22Rv1 (cell line): Measurements from ENCODE around the gene ANKRD17.

Experiments
- ZFX ChIP-seq: fragments of 450-650 bp; IDR thresholded peaks from 2 replicates; pipeline ENCODE4 v1.6.1; 2017; ENCODE audit warnings: antibody characterized with exemption, borderline replicate concordance
- TF ChIP-seq, protein P1 (sequence below): fragments of 450-650 bp; IDR thresholded peaks from 2 replicates; pipeline ENCODE4 v1.5.1; 2017; ENCODE audit warnings: mild to moderate bottlenecking

DNA sequence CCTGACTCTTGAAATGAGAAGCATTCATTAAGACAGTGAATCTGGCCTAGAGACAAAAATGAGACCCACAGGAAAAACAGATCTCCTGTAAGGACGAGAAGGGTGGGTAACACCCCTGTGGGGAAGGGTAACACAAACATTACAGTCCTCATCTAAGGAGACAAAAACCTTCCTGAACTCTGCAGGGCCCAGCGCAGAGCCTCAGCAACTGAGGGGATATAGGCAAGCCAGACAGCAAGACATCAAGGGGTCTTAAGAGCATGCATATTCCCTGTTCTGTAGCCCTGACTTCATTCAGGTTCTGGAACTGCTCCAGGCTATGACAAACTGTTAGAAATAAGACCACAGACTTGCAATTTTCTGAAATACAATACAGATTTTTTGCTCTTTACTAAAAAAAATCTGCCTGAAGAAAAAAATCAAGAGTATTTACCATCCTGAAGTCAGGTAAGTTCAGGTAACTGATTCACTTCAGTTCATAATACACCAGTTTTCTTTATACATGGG is 204.6 kb downstream of the ANKRD17 start:
- TF ChIP-seq, protein P1, sequence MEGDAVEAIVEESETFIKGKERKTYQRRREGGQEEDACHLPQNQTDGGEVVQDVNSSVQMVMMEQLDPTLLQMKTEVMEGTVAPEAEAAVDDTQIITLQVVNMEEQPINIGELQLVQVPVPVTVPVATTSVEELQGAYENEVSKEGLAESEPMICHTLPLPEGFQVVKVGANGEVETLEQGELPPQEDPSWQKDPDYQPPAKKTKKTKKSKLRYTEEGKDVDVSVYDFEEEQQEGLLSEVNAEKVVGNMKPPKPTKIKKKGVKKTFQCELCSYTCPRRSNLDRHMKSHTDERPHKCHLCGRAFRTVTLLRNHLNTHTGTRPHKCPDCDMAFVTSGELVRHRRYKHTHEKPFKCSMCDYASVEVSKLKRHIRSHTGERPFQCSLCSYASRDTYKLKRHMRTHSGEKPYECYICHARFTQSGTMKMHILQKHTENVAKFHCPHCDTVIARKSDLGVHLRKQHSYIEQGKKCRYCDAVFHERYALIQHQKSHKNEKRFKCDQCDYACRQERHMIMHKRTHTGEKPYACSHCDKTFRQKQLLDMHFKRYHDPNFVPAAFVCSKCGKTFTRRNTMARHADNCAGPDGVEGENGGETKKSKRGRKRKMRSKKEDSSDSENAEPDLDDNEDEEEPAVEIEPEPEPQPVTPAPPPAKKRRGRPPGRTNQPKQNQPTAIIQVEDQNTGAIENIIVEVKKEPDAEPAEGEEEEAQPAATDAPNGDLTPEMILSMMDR: no peak
- no peak for TF ChIP-seq ZFX
